CD4-positive, alpha-beta T cell treated with Interleukin-2 at 100 ng/mL for 4 hours (primary cell): ENCODE results near the gene PARVA.

Experiments
- DNase-seq: peaks from one replicate; pipeline ENCODE4 v3.0.0-alpha.2; 2020; ENCODE audit warnings: low spot score

PARVA gene

DNA sequence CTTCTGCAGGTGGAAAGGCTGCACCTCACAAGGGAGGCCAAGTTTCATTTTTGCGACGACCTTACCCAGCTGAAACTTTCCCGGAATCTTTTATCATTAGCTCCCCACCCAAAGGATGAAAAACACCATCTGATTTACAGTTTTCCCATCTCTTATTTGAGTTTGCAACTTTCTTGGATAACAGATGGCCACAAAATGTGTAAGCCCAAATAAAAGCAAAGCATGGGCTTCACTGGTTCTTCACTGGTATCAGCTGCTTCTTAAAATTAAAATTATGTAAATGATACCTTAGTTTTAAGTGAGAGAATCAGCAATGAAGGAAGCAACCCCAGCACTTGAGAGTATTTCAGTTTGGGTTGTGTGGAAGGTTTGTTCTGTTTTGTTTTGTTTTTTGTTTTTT, 55.8 kb downstream of the PARVA start:
- DNase-seq, result no peak

DNA sequence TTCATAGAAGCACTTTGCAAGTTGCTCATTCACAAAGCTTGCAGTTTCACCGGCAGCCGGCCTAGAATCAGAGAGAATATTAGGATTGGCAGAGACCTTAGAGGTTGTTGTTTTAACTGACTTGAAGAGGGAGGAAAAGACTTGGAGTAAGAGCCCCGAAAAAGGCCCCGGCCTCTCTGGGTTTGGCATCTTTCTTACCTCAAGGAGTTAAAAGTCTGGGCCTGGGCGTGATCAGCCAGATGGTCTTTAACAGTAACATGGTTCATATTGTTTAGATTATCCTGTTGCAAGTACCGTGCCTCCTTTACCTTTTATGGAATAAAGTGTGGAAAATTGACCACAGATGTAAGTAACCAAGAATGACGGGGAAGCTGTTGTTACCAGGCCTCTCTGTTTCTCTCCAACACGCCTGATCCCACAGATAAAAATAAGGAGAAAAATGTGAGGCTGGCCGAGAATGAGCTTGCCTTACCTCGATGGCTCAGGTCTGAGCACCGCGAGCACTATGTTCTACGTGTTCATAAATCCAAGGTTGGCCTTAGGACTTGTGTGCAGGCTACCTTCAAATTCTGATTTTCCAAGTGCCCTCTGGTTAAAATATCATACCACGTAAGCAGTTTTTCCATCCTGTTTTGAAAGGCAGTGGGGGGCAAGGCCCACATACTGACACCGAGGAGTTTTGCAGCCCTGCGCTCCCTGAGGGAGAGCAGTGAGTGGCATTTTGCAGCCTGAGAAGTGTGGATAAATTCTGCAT, 56.4 kb downstream of the PARVA start:
- no peak for DNase-seq

GRCh38 chr11:12434325-12434654, 56.9 kb downstream of the PARVA start:
- no peak for DNase-seq

GRCh38 chr11:12435264-12435663, 57.9 kb downstream of the PARVA start:
- DNase-seq, result no peak

GRCh38 chr11:12436266-12436665, 58.9 kb downstream of the PARVA start:
- DNase-seq, result no peak

- no peak for DNase-seq
Observed at GRCh38 chr11:12438291-12438690, 60.9 kb downstream of the PARVA start.

DNA sequence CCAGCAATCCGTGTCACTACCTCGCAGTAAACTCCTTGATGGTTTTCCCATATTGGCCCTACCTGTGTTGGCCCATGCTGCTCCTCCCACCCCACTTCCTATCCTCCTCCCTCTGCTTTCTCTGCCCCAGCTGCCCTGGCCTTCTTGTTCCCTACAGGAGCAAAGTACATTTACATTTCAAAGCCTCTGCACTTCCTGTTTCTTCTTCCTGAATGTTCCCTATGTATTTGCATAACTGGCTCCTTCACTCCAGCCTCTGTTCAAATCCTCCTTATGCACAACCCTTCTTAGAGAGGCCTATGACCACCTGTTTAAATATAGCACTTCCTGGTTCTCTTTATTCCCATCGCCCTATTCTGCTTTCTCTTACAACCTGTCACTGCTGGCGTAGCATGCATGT, 62.2 kb downstream of the PARVA start:
- DNase-seq, result no peak

DNA sequence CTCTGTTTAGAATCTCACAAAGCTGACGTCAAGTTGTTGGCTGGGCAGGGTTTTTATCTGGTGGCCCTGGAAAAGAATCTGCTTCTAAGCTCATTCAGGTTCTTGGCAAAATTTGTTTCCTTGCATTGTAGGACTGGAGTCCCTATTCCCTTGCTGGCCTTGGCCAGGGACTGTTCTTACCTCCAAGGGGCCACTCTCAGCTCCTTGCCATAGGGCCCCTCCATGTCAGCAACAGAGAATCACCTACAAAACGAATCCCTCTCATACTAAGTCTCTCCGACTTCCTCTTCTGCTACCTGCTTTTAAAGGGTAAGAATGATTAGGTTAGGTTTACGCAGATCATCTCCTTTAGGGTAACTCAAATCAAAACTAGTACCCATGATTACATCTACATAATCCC, 63.2 kb downstream of the PARVA start:
- DNase-seq, result no peak

DNA sequence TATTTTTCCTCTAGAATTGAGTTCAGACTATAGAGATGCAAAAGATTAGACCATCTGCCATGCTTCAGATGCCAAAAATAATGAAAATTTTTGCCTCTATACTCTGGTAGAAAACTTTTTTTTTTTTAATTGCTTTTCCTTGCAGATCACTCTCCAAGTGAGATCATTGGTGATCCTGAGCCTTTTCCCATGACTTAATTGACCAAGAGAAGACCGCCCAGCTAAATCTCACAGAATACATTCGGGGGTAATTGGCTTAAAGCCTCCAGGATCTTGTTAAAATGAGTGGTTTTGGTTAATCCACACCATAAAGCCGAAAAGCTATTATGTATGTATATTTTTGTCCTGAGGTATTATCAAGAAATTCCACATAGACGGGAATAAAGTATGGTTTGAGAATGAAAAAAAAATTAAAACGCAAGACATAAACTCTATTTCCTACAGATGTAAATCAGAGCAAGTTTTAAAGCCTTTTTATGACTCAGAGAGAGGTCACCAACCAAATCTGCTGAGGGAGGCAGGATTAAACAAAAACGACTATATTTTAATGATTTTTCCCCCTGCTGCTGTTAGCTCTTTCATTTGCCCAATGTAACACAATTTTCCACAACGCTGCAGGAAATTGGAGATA, 64.0 kb downstream of the PARVA start:
- DNase-seq, result no peak

GRCh38 chr11:12444601-12445000, 67.2 kb downstream of the PARVA start:
- no peak for DNase-seq

- DNase-seq, result no peak
Observed at GRCh38 chr11:12445001-12445400, 67.6 kb downstream of the PARVA start.

DNA sequence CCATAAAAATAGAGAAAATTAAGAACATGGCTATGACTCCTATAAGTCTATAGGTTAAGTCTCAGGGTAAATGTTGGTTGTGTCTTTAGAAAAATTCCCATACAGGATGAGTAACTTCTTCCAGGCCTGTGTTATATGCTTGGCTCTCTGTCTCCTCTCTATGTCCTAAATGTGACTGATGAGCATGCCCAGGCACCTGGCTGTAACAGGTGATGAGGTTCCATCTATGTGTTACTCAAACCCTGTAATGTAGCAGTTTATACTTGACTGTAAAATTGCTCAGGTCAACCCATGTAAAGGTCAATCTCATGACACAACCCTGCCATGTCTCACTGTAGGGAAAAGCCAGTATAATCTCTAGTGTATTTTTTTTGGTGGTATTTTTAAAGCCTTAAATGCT, 69.5 kb downstream of the PARVA start:
- no peak for DNase-seq

DNA sequence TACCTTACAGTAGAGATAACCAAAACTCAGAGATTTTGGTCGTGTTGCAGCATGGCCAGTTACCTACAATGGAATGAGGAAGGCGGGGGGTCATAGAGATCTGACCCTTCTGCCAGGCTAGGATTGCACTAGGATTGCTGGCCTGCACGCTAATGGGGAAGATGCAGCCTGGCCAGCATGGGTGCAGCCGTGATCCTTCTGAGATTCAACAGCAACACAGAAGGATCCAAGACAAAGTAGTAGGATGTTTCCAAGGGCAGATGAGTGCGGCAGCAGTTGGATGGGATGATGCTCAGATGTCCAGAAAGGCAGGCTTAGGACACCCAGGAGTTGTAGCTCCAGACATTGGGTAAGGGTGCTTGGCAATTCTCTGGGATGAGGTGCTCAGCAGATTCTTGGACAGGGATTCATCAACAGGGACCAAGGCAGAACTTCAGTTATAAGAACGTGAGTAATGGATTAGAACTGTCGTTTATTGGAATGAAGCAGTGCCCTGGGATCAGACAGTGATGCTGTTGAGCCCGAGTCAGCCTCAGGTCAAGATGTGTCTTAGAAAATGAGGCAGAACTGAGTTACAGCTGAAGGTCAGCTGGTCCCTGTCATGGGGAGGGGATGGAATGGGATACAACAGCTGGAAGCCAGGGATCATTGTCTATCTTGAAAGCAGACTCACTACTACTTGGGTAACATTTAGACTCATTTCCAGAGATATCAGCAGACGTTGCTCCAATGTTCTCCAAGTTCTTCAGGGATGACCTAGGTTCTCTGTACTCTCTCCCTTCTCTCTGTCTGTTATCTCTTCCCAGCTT, 71.0 kb downstream of the PARVA start:
- DNase-seq, result no peak

- no peak for DNase-seq
Observed at GRCh38 chr11:12449961-12450715, 72.8 kb downstream of the PARVA start.

DNA sequence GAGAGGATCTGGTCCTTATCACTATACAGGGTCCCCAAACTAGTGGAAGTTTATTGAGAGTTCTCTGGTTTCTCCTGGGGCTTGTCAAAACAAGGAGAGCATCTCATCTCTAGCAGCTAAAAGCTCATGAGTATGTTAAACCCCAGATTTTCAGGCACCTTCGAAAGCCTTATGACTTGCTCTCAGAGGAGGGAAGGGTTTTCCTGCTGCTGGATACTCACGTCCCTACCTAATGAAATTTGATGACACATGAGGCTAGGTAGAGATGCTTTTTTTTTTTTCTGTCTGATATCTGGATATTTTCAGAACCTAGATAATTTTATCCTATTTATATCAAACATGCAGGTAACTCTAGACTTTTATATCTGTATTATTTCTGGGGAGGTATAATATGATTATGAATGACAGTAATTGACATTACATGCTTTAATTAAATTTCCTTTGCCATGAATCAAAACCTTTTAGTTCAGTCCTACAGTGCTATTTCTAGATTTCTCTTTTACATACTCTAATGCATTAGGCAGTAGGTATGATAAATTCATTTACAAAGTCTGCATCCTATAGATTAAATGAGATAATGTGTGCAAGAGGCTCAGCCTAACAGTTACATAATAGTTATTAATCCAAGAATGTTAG, 73.9 kb downstream of the PARVA start:
- no peak for DNase-seq

- no peak for DNase-seq
Observed at GRCh38 chr11:12453243-12453642, 75.9 kb downstream of the PARVA start.

DNA sequence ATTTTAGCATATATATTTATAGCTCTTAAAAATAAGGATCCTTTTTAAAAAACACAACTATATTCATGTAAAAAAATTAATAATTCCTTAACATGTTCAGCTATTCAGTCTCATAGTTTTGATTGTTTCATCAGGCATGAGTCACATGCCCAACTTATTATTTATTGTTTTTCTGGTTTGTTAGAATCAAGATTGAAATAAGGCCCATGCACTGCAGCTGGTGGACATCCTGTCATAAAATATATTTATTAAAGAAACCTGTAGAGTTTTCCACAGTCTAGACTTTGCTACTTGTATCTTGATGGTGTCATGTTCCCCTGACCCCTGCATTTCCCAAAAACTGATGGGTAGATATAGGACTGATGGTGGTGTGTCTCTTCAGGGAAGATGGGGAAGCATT, 77.4 kb downstream of the PARVA start:
- DNase-seq, result no peak

- no peak for DNase-seq
Observed at GRCh38 chr11:12455938-12456337, 78.6 kb downstream of the PARVA start.

- DNase-seq, result no peak
Observed at GRCh38 chr11:12456651-12457579, 79.5 kb downstream of the PARVA start.

DNA sequence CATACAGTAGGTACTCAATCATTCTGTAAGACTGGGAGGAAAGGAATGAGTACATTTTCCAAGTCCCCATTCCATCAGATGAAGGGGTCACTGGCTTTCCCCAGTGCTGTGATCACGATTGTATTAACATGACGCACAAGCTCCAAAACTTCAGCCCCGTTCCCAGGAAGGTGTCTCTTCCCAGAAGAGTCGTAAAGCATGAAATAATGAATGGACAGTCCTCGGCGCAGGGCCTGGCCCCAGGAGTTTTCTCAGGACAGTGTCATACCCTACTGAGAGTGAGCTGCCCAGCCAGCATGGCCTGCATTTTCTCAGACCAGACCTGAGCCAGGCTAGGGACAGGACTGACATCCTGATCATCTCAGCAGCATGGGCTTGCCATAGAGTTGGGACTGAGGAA, 80.7 kb downstream of the PARVA start:
- DNase-seq, result no peak

- no peak for DNase-seq
Observed at GRCh38 chr11:12459374-12459773, 82.0 kb downstream of the PARVA start.
